Measurements from ENCODE around the gene CMAS. TPM values are rescaled to one million over a fixed set of nuclear protein-coding genes. Genes with fewer than 3 reads are reported as not detected.

The CMAS gene
- total and polyA plus RNA-seq, 2 of the 8 experiments (the other 6 are each of a cell fraction or from before 2014, with no cell fraction given): 13.2 to 59.8 TPM

DNA sequence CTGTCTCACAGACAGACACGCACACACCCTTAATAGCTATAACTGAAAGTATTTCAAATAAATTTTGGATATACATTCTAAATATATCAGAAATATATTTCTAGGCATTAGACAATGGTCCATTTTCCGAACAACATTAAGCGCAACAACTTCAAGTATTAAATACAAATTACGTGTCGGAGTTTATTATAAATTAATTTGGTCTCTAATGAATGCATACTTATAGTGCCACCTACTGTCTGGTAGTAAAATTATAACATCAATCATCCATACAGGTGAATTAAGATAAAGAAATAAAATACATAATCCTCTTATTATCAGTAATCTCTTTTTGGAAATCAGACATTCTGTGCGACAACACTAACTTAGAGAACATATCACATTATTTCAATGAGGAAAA lies 27.2 kb upstream of the CMAS start:
- ChIA-PET CTCF (ENCODE audit: partially characterized antibody) (interaction anchor here (0.7 to 1.6 kb wide), 11 partner anchors 10 to 333 kb away, joined by 3 to 8 read pairs (median 3); no protein-coding TSS in a partner anchor), POLR2A (ENCODE audit: partially characterized antibody) (no interaction called here)
- no peaks in the 10 kb centered on the region for H3K79me2 ChIP-seq (ENCODE audit: control insufficient read depth in 1 of 2, insufficient read depth in 2 of 2, low read length in 2 of 2)
- no peaks in the 10 kb centered on the region; a peak in 1 of 7 replicates for H3K27me3 ChIP-seq (replicated peaks in 1 of 4; ENCODE audit: control insufficient read depth in 3 of 4, extremely low read depth in 1 of 4, insufficient read depth in 3 of 4, low read length in 3 of 4)
- no peak overlapping the region for H3K14ac ChIP-seq (ENCODE audit: insufficient read length)
- no peak overlapping the region for H4K91ac ChIP-seq (replicated peaks; ENCODE audit: insufficient read length, low read length)
- no peaks in the 10 kb centered on the region for H3K79me1 ChIP-seq (ENCODE audit: low read depth, low read length)
- TF ChIP-seq KDM4A (IDR thresholded peaks at IDR 0.05; ENCODE audit: low read depth, low read length, severe bottlenecking): no peak
- TF ChIP-seq, protein P1, sequence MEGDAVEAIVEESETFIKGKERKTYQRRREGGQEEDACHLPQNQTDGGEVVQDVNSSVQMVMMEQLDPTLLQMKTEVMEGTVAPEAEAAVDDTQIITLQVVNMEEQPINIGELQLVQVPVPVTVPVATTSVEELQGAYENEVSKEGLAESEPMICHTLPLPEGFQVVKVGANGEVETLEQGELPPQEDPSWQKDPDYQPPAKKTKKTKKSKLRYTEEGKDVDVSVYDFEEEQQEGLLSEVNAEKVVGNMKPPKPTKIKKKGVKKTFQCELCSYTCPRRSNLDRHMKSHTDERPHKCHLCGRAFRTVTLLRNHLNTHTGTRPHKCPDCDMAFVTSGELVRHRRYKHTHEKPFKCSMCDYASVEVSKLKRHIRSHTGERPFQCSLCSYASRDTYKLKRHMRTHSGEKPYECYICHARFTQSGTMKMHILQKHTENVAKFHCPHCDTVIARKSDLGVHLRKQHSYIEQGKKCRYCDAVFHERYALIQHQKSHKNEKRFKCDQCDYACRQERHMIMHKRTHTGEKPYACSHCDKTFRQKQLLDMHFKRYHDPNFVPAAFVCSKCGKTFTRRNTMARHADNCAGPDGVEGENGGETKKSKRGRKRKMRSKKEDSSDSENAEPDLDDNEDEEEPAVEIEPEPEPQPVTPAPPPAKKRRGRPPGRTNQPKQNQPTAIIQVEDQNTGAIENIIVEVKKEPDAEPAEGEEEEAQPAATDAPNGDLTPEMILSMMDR (IDR thresholded peaks at IDR 0.05; ENCODE audit: control extremely low read depth in 1 of 3, insufficient read depth in 1 of 3, low read depth in 1 of 3, low read length in 3 of 3): no peak
- peak; percentile 27 to 31; a peak in 3 of 4 replicates for TF ChIP-seq RAD21 (IDR thresholded peaks at IDR 0.05 in 1 of 2, conservative IDR thresholded peaks at IDR 0.05 in 1 of 2; ENCODE audit: low read depth in 2 of 2, low read length in 2 of 2)
- TF ChIP-seq ASH2L (IDR thresholded peaks at IDR 0.05; ENCODE audit: low read length): no peak
- TF ChIP-seq CBX8 (IDR thresholded peaks at IDR 0.05; ENCODE audit: borderline replicate concordance, low read depth, low read length): no peak
- no peaks in the 10 kb centered on the region for H3K36me3 ChIP-seq (ENCODE audit: control insufficient read depth in 2 of 4, insufficient read depth in 4 of 4, low read length in 3 of 4)
- no peak overlapping the region for H3K56ac ChIP-seq (replicated peaks; ENCODE audit: insufficient read length, low read depth, low read length)
- H3K4me3 ChIP-seq (ENCODE audit: extremely low read depth in 1 of 4, insufficient read depth in 2 of 4, low read depth in 3 of 4, low read length in 4 of 4): no peak overlapping the region
- H2BK120ac ChIP-seq (replicated peaks; ENCODE audit: low read depth, low read length): no peak overlapping the region
- H2AFZ ChIP-seq (ENCODE audit: low read length): no peak overlapping the region
- peaks cover 2% of the 10 kb centered on the region; the same call in 1 of the 2 replicates for H3K23me2 ChIP-seq (ENCODE audit: low read depth, low read length)
- H2BK20ac ChIP-seq (ENCODE audit: low read length): no peak overlapping the region
- H2BK5ac ChIP-seq (ENCODE audit: low read depth, low read length): no peak overlapping the region
- H3K4me1 ChIP-seq (replicated peaks in 1 of 4; ENCODE audit: control insufficient read depth in 3 of 4, insufficient read depth in 4 of 4, low read length in 3 of 4): no peaks in the 10 kb centered on the region
- H4K20me1 ChIP-seq (replicated peaks in 1 of 2; ENCODE audit: control insufficient read depth in 1 of 2, insufficient read depth in 2 of 2, low read length in 2 of 2): no peaks in the 10 kb centered on the region
- no peak overlapping the region for H2BK15ac ChIP-seq (ENCODE audit: low read length)
- H3K23ac ChIP-seq (ENCODE audit: insufficient read length): no peak overlapping the region
- H3K18ac ChIP-seq (ENCODE audit: extremely low read depth, low read length): no peak overlapping the region
- FAIRE-seq: no peak
- no peak overlapping the region for H3K27ac ChIP-seq (ENCODE audit: low read depth, low read length)
- WGBS, 2 experiments (ENCODE audit: extremely low coverage in 1 of 2, insufficient coverage in 1 of 2, insufficient read length in 1 of 2, insufficient replicate concordance in 2 of 2, low coverage in 1 of 2, low lambda C conversion rate in 2 of 2, missing lambda C conversion rate in 1 of 2): 86% methylated on average over 6 of the region's 6 CpGs; no CpG with 5 or more reads in 1 of the 2 experiments
- no peak overlapping the region for H4K5ac ChIP-seq (ENCODE audit: insufficient read length, low read depth, low read length)
- no peak overlapping the region for H3K9ac ChIP-seq (replicated peaks in 1 of 4; ENCODE audit: extremely low read depth in 1 of 4, low read depth in 3 of 4, low read length in 3 of 4)
- DNase-seq (ENCODE audit: low read depth in 1 of 2, low spot score in 2 of 2): no peak
- no peak overlapping the region for H2BK12ac ChIP-seq (ENCODE audit: low read depth, low read length)
- H3K9me3 ChIP-seq (ENCODE audit: insufficient read depth in 2 of 2, low read depth in 1 of 2, low read length in 1 of 2): peaks cover 4 to 10% of the 10 kb centered on the region in 2 experiments
- H4K8ac ChIP-seq (ENCODE audit: extremely low read depth, insufficient read depth, low read length): no peak overlapping the region
- no peak overlapping the region for H2AK5ac ChIP-seq (ENCODE audit: low read depth, low read length)
- no peak overlapping the region for H3K4ac ChIP-seq (replicated peaks; ENCODE audit: insufficient read length, low read depth, low read length)
- H3K4me2 ChIP-seq (ENCODE audit: insufficient read depth in 1 of 2, low read depth in 2 of 2, low read length in 2 of 2): no peak overlapping the region
